ENCODE results near the gene S100A1.

S100A1 gene

DNA sequence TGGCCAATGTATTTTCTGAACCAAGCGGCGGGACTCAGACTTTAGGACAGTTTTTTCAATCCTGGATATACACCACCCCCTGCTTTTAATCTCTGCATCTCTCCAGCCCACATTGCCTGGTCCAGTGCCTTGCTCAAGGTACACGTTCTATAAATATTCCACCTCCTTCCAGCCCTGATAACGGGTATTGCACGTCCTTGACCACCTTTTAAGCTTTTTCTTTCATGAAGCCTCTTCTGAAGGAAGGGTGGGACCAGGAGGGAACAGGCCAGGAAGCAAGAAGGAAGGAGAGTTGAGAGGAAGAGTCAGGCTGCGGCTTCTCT, 18.7 kb upstream of the S100A1 start:
- no peak for DNase-seq (ENCODE audit: insufficient read length, low spot score)
- no peak for TF ChIP-seq TAF1 (IDR thresholded peaks at IDR 0.05; ENCODE audit: low read depth, low read length)
- no peak for TF ChIP-seq PAX5 (IDR thresholded peaks at IDR 0.05; ENCODE audit: insufficient read depth, low read length, severe bottlenecking)
- no peak for TF ChIP-seq POU2F2 (IDR thresholded peaks at IDR 0.05; ENCODE audit: low read depth, low read length)
- no peak for TF ChIP-seq SPI1 (IDR thresholded peaks at IDR 0.05; ENCODE audit: low read depth, low read length)
- no peak for TF ChIP-seq POLR2AphosphoS5 (IDR thresholded peaks at IDR 0.05; ENCODE audit: low read depth, low read length)
- no peak for TF ChIP-seq POLR2A (IDR thresholded peaks at IDR 0.05; ENCODE audit: low read depth, low read length)
- FAIRE-seq, result no peak

GRCh38 chr1:153610334-153610733, 17.9 kb upstream of the S100A1 start:
- no peak for FAIRE-seq
- TF ChIP-seq POU2F2 (IDR thresholded peaks at IDR 0.05; ENCODE audit: low read depth, low read length), result no peak
- TF ChIP-seq SPI1 (IDR thresholded peaks at IDR 0.05; ENCODE audit: low read depth, low read length), result no peak
- TF ChIP-seq POLR2AphosphoS5 (IDR thresholded peaks at IDR 0.05; ENCODE audit: low read depth, low read length), result no peak
- no peak for TF ChIP-seq POLR2A (IDR thresholded peaks at IDR 0.05; ENCODE audit: low read depth, low read length)
- no peak for TF ChIP-seq PAX5 (IDR thresholded peaks at IDR 0.05; ENCODE audit: insufficient read depth, low read length, severe bottlenecking)
- TF ChIP-seq TAF1 (IDR thresholded peaks at IDR 0.05; ENCODE audit: low read depth, low read length), result no peak
- no peak for DNase-seq (ENCODE audit: insufficient read length, low spot score)

DNA sequence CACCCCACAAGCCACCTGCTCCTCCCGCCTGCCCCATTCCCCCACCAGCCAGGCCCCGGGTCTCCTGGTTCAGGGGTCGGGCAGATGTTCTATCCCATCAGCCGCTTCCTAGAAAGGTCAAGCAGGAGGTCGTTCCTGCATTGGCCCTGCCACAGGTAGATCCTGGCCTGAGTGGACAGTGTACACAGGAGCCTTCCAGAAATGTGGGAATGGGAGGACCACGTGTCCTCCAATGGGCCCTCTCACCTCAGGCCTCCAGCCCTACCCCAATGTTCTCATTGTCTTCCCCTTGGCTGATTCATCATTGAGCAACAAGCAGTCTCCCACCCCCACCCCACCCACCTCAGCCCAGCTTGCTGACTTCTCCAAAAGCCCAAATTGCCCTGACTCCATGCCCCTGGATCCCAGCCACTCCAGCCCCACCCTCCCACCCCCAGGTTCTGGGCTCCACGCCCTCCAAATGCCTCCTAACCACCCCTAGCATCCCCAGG, 17.4 kb upstream of the S100A1 start:
- no peak for TF ChIP-seq SPI1 (IDR thresholded peaks at IDR 0.05; ENCODE audit: low read depth, low read length)
- TF ChIP-seq PAX5 (IDR thresholded peaks at IDR 0.05; ENCODE audit: insufficient read depth, low read length, severe bottlenecking), result no peak
- TF ChIP-seq POLR2AphosphoS5 (IDR thresholded peaks at IDR 0.05; ENCODE audit: low read depth, low read length), result no peak
- TF ChIP-seq TAF1 (IDR thresholded peaks at IDR 0.05; ENCODE audit: low read depth, low read length), result no peak
- no peak for TF ChIP-seq POLR2A (IDR thresholded peaks at IDR 0.05; ENCODE audit: low read depth, low read length)
- TF ChIP-seq POU2F2 (IDR thresholded peaks at IDR 0.05; ENCODE audit: low read depth, low read length), result no peak
- FAIRE-seq, result no peak
- no peak for DNase-seq (ENCODE audit: insufficient read length, low spot score)

DNA sequence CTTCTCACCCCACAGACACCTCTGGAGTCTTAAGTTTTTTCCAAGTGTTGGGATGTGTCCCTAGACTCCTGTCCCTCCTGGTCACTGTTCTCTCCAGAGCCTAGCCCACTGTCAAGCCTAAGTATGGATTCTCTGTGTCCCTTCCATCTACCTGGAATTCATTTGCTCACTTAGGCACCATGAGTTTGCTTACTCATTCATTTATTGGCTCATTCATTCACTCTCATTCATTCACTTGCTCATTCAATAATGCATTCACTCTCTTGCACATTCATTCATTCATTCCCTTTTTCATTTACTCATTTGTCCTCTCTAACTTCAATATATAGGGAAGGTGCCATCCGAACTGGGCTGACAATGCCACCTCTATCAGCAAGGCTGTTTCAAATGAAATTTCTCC, 16.9 kb upstream of the S100A1 start:
- DNase-seq (ENCODE audit: insufficient read length, low spot score) (no peak), FAIRE-seq (no peak)
- TF ChIP-seq TAF1 (IDR thresholded peaks at IDR 0.05; ENCODE audit: low read depth, low read length), result no peak
- no peak for TF ChIP-seq SPI1 (IDR thresholded peaks at IDR 0.05; ENCODE audit: low read depth, low read length)
- no peak for TF ChIP-seq POU2F2 (IDR thresholded peaks at IDR 0.05; ENCODE audit: low read depth, low read length)
- TF ChIP-seq PAX5 (IDR thresholded peaks at IDR 0.05; ENCODE audit: insufficient read depth, low read length, severe bottlenecking), result no peak
- no peak for TF ChIP-seq POLR2AphosphoS5 (IDR thresholded peaks at IDR 0.05; ENCODE audit: low read depth, low read length)
- TF ChIP-seq POLR2A (IDR thresholded peaks at IDR 0.05; ENCODE audit: low read depth, low read length), result no peak

GRCh38 chr1:153612111-153612754, 16.0 kb upstream of the S100A1 start:
- TF ChIP-seq POU2F2 (IDR thresholded peaks at IDR 0.05; ENCODE audit: low read depth, low read length), result no peak
- no peak for TF ChIP-seq SPI1 (IDR thresholded peaks at IDR 0.05; ENCODE audit: low read depth, low read length)
- TF ChIP-seq TAF1 (IDR thresholded peaks at IDR 0.05; ENCODE audit: low read depth, low read length), result no peak
- TF ChIP-seq PAX5 (IDR thresholded peaks at IDR 0.05; ENCODE audit: insufficient read depth, low read length, severe bottlenecking), result no peak
- no peak for TF ChIP-seq POLR2AphosphoS5 (IDR thresholded peaks at IDR 0.05; ENCODE audit: low read depth, low read length)
- TF ChIP-seq POLR2A (IDR thresholded peaks at IDR 0.05; ENCODE audit: low read depth, low read length), result no peak
- DNase-seq (ENCODE audit: insufficient read length, low spot score) (no peak), FAIRE-seq (no peak)

GRCh38 chr1:153612755-153613331, 15.4 kb upstream of the S100A1 start, which contains the start of gene S100A16:
TSS of gene S100A16 (minus strand) at chr1:153613137. CDS start at chr1:153608151, 4,986 bp downstream.
- TF ChIP-seq POLR2AphosphoS5 (IDR thresholded peaks at IDR 0.05; ENCODE audit: low read depth, low read length), result no peak
- TF ChIP-seq PAX5 (IDR thresholded peaks at IDR 0.05; ENCODE audit: insufficient read depth, low read length, severe bottlenecking), result no peak
- no peak for TF ChIP-seq TAF1 (IDR thresholded peaks at IDR 0.05; ENCODE audit: low read depth, low read length)
- TF ChIP-seq POLR2A (IDR thresholded peaks at IDR 0.05; ENCODE audit: low read depth, low read length), result no peak
- TF ChIP-seq SPI1 (IDR thresholded peaks at IDR 0.05; ENCODE audit: low read depth, low read length), result no peak
- no peak for TF ChIP-seq POU2F2 (IDR thresholded peaks at IDR 0.05; ENCODE audit: low read depth, low read length)
- no peak for FAIRE-seq
- DNase-seq (ENCODE audit: insufficient read length, low spot score), result no peak

- TF ChIP-seq SPI1 (IDR thresholded peaks at IDR 0.05; ENCODE audit: low read depth, low read length) (no peak), PAX5 (IDR thresholded peaks at IDR 0.05; ENCODE audit: insufficient read depth, low read length, severe bottlenecking) (no peak), POU2F2 (IDR thresholded peaks at IDR 0.05; ENCODE audit: low read depth, low read length) (no peak), POLR2AphosphoS5 (IDR thresholded peaks at IDR 0.05; ENCODE audit: low read depth, low read length) (no peak), POLR2A (IDR thresholded peaks at IDR 0.05; ENCODE audit: low read depth, low read length) (no peak), TAF1 (IDR thresholded peaks at IDR 0.05; ENCODE audit: low read depth, low read length) (no peak)
- DNase-seq (ENCODE audit: insufficient read length, low spot score) (no peak), FAIRE-seq (no peak)
Measured at GRCh38 chr1:153613406-153613805, 14.8 kb upstream of the S100A1 start.

DNA sequence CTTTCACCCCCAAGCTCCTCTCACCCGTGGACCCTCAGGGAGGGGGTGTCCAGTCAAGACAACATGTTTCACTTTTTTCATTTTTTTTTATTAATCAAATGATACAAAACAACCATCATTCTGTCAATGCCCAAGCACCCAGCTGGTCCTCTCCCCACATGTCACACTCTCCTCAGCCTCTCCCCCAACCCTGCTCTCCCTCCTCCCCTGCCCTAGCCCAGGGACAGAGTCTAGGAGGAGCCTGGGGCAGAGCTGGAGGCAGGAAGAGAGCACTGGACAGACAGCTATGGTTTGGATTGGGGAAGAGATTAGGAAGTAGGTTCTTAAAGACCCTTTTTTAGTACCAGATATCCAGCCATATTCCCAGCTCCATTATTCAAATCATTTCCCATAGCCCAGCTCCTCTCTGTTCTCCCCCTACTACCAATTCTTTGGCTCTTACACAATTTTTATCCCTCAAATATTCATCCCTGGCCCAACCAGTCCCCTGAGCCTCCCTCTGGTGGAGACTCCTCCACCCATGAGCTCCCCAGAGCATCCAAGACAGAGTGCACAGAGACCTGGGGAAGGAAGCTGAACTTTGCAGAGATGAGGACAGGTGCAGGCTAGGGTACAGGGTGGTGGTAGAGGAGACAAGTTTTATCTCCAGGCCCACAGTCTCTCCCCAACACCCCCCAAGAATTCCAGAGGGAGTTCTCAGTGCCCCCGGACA, 13.9 kb upstream of the S100A1 start:
- no peak for FAIRE-seq
- TF ChIP-seq PAX5 (IDR thresholded peaks at IDR 0.05; ENCODE audit: insufficient read depth, low read length, severe bottlenecking), result no peak
- no peak for DNase-seq (ENCODE audit: insufficient read length, low spot score)

DNA sequence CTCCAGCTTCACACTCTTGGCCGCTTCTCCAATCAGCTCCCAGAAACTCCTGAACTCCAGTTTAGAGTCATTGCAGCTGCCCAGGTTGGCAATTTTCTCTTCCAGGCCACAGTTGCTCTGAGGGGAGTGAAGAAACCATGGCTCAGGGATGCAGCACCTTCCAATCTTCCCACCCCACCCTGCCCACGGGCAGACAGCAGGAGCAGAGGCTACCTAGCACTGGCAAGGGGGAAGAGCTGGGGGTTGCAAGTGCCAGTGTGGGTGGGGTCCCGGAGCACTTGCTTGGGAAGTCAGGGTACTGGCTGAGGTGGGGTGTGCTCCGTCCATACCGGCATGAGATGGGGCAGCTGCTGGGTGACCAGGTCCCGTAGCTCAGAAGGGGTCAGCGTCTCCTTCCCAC, 13.3 kb upstream of the S100A1 start:
- FAIRE-seq, result no peak
- no peak for DNase-seq (ENCODE audit: insufficient read length, low spot score)
- TF ChIP-seq PAX5 (IDR thresholded peaks at IDR 0.05; ENCODE audit: insufficient read depth, low read length, severe bottlenecking) (no peak), SPI1 (IDR thresholded peaks at IDR 0.05; ENCODE audit: low read depth, low read length) (no peak), POLR2A (IDR thresholded peaks at IDR 0.05; ENCODE audit: low read depth, low read length) (no peak), POLR2AphosphoS5 (IDR thresholded peaks at IDR 0.05; ENCODE audit: low read depth, low read length) (no peak), TAF1 (IDR thresholded peaks at IDR 0.05; ENCODE audit: low read depth, low read length) (no peak), POU2F2 (IDR thresholded peaks at IDR 0.05; ENCODE audit: low read depth, low read length) (no peak)
